Neutrophil (primary cell): ENCODE measurements around the gene SAP30BP.

Source experiments
- H3K27ac ChIP-seq: fragments of 200-600 bp; sonication (generic); 2 replicates; pipeline ENCODE4 v1.5.1; 2016; ENCODE audit warnings: mild to moderate bottlenecking, moderate library complexity
- H3K27me3 ChIP-seq: fragments of 200-600 bp; sonication (generic); 2 replicates; pipeline ENCODE4 v1.6.0; 2016; ENCODE audit warnings: mild to moderate bottlenecking
- H3K36me3 ChIP-seq: fragments of 200-600 bp; sonication (generic); 2 replicates; pipeline ENCODE4 v1.5.1; 2017
- H3K4me1 ChIP-seq, 2 experiments: fragments of 200-600 bp in 1 of 2; sonication (generic) in 1 of 2; 1 replicate in 1 of 2; 2 replicates in 1 of 2; pipeline versions ENCODE4 v1.5.1 to v1.6.1; 2013 to 2016; ENCODE audit warnings: low read depth in 1 of 2, low read length in 1 of 2, mild to moderate bottlenecking in 1 of 2, moderate library complexity in 1 of 2; ENCODE audit not compliant: control insufficient read depth in 1 of 2, insufficient read depth in 1 of 2
- H3K4me3 ChIP-seq, 2 experiments: fragments of 200-600 bp in 1 of 2; sonication (generic) in 1 of 2; 1 replicate in 1 of 2; 2 replicates in 1 of 2; pipeline ENCODE4 v1.5.1; 2013 to 2016; ENCODE audit warnings: low read depth in 1 of 2, low read length in 1 of 2, mild to moderate bottlenecking in 1 of 2, moderate library complexity in 1 of 2
- H3K9me3 ChIP-seq: fragments of 200-600 bp; sonication (generic); 2 replicates; pipeline ENCODE4 v1.5.1; 2016
- CTCF ChIP-seq: fragments of 200-600 bp; sonication (generic); IDR thresholded peaks from 2 replicates; pipeline ENCODE4 v1.5.1; 2016; ENCODE audit warnings: antibody characterized with exemption

SAP30BP gene

GRCh38 chr17:75652934-75653549 is 14.1 kb upstream of the SAP30BP start:
- TF ChIP-seq CTCF, result peak; percentile 45
- H3K27ac ChIP-seq, result peak overlapping the region; percentile 75
- no peaks in the 10 kb centered on the region for H3K9me3 ChIP-seq
- no peaks in the 10 kb centered on the region for H3K27me3 ChIP-seq
- peaks cover 34 to 40% of the 10 kb centered on the region in 2 experiments for H3K4me1 ChIP-seq
- peaks cover 22% of the 10 kb centered on the region for H3K36me3 ChIP-seq
- no peak overlapping the region for H3K4me3 ChIP-seq

GRCh38 chr17:75654176-75654575 is 13.0 kb upstream of the SAP30BP start:
- Histone ChIP-seq H3K9me3 (no peaks in the 10 kb centered on the region), H3K27me3 (no peaks in the 10 kb centered on the region), H3K4me3 (peak overlapping the region; percentile 20 to 41), H3K27ac (peak overlapping the region; percentile 75), H3K36me3 (peaks cover 33% of the 10 kb centered on the region), H3K4me1 (peaks cover 34 to 40% of the 10 kb centered on the region in 2 experiments)
- TF ChIP-seq CTCF, result no peak

DNA sequence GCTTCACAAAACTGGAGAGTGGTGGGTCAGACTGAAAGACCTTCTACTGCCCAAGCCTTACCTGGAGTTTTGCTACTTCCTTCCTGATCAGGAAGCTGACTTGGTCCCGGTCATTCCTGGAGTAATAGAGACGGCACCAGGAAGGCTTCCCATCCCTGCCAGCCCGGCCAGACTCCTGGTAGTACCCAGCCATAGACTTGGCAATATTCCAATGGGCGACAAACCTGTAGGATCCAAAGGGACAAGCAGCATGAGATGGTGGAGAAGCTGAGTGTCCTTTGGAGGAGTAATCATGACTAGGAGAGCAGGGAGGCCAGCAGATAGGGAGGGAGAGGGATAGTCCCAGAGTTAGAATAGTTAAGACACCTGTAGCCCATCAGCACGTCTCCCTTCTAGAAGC is 8.9 kb upstream of the SAP30BP start:
- H3K4me1 ChIP-seq, result peaks cover 26 to 27% of the 10 kb centered on the region in 2 experiments
- H3K27ac ChIP-seq, result no peak overlapping the region
- no peaks in the 10 kb centered on the region for H3K27me3 ChIP-seq
- H3K36me3 ChIP-seq, result peaks cover 51% of the 10 kb centered on the region
- no peak overlapping the region for H3K4me3 ChIP-seq
- TF ChIP-seq CTCF, result no peak
- no peaks in the 10 kb centered on the region for H3K9me3 ChIP-seq

DNA sequence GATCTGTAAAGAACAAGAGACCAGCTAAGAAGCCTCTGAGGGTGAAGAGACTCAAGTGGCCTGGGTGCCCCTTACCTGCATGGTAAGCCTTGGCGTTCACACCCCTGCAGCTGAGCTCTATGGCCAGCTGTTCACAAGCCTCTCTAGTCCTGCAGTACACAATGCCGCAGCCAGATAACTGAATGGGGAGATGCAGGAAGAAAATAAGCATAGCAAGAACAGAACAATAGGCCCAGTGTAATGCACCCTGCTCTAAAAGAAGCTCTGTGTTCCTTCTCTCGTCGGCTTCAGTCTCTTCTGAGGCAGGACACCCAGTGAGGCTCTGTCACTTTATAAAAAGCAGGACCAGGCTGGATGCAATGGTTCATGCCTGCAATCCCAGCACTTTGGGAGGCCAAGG is 5.6 kb upstream of the SAP30BP start:
- no peaks in the 10 kb centered on the region for H3K27me3 ChIP-seq
- peaks cover 5 to 8% of the 10 kb centered on the region in 2 experiments for H3K4me1 ChIP-seq
- H3K9me3 ChIP-seq, result no peaks in the 10 kb centered on the region
- no peak for TF ChIP-seq CTCF
- H3K27ac ChIP-seq, result no peak overlapping the region
- H3K36me3 ChIP-seq, result peaks cover 51% of the 10 kb centered on the region
- no peak overlapping the region for H3K4me3 ChIP-seq

DNA sequence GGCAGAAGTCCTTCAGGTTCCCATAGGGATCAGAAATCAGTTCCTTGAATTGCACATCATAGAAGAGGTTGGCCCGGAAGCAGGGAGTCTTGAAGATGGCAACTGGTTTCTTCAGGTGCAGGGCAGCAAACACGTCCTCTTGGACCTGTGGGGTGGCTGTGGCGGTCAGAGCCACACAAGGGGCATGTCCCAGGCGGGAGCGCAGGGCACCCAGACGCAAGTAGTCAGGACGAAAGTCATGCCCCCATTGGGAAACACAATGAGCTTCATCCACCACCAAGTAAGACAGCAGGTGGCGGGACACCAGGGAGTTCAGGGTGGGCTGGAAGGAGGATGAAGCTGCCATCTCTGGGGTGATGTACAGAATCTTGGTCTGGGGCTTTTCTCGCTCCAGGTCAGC is 4.6 kb upstream of the SAP30BP start:
- Histone ChIP-seq H3K9me3 (no peaks in the 10 kb centered on the region), H3K27me3 (no peaks in the 10 kb centered on the region), H3K4me1 (peaks cover 9 to 12% of the 10 kb centered on the region in 2 experiments), H3K4me3 (no peak overlapping the region), H3K27ac (no peak overlapping the region), H3K36me3 (peaks cover 51% of the 10 kb centered on the region)
- TF ChIP-seq CTCF, result no peak
